NCI-H146 (cell line): ENCODE results near the gene TBX5.

ENCODE experiments used
- DNase-seq: peaks from one replicate; lab custom pipeline; 2025; lab: John Stamatoyannopoulos, UW

TBX5 gene

GRCh38 chr12:114431902-114432301 lies 26.0 kb upstream of the TBX5 start:
- DNase-seq = no peak

DNA sequence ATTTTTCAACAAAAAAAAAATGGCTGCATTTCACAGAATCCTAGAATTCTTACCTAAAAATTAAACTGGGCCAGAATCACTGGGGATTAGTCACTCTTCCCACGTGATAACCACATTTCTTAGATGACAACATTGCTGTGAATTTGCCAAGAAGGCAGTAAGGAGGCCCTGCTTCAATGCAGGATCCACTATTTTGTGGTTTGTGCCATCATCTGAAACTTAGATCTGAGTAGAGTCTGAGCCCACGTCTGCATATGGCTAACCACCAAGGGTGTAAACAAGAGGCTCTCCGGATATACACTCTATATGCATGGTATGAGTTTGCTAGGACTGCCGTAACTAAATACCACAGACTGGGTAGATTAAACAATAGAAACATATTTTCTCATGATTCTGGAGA lies 24.4 kb upstream of the TBX5 start:
- no peak for DNase-seq

DNA sequence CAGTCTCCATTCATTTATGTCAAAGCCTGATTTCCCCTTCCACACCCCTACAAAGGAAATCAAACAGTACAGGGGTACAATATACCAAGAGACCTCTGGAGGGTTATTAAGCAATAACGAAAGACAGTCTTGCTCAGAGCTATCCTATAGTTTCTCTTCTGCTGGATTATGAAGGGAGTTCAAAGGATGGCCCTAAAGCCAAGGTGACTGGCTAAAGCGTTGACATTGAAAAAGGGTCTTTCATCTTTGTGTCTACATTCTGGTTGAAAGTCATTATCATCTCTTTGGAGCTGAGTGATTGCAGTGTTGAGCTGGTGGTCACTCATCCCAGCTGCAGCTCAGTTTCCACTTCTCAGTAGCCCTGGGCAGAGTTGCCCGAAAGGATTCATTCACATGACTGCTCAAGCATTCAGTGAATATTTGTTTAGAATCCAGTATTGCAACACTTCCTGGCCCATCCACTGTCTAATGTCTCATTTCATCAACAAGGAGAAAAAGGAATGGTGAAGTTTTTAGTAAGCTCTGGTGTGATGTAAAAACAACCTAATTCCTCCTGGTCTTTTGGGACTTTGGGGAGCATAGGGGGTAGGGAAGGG lies 19.2 kb upstream of the TBX5 start:
- DNase-seq = no peak

DNA sequence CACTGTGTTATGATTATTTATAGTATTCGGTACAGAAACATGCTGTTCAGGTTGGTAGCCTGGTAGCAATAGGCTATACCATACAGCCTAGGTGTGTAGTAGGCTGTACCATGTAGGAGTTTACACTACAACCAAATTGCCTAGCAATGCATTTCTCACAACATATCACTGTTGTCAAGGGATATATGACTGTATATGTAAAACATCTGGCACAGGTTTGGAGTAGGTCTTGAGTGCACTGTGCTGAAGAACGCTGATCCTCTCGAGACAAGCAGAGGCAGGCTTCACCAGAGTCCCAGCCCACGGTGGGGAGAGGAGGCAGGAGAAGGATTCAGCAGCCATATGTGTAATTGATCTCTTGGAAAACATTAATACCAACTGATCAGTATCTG lies 15.0 kb upstream of the TBX5 start:
- DNase-seq = no peak

- no peak for DNase-seq
These were observed 14.4 kb upstream of the TBX5 start for GRCh38 chr12:114420182-114420943.

GRCh38 chr12:114416028-114416427 lies 10.1 kb upstream of the TBX5 start:
- DNase-seq = no peak

DNA sequence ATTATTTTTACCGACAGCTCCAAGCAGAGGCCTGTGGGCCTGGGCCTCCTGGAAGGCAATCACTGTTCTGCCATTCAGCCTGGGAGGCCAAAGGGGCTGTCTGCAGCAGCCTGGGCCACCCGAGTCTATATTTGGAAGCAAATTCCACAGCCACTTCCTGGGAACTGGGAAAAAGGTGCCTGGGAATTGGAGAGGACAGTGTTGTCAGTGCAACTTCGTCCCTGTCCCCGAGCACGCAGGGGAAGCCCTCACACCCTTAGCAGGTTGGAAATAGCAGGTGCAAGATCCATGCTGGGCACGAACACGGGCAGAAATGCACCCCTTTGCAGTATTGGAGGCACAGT lies 9.6 kb upstream of the TBX5 start:
- DNase-seq = no peak

GRCh38 chr12:114414866-114415524 lies 9.1 kb upstream of the TBX5 start:
- no peak for DNase-seq

GRCh38 chr12:114414031-114414865 lies 8.3 kb upstream of the TBX5 start:
- no peak for DNase-seq

DNA sequence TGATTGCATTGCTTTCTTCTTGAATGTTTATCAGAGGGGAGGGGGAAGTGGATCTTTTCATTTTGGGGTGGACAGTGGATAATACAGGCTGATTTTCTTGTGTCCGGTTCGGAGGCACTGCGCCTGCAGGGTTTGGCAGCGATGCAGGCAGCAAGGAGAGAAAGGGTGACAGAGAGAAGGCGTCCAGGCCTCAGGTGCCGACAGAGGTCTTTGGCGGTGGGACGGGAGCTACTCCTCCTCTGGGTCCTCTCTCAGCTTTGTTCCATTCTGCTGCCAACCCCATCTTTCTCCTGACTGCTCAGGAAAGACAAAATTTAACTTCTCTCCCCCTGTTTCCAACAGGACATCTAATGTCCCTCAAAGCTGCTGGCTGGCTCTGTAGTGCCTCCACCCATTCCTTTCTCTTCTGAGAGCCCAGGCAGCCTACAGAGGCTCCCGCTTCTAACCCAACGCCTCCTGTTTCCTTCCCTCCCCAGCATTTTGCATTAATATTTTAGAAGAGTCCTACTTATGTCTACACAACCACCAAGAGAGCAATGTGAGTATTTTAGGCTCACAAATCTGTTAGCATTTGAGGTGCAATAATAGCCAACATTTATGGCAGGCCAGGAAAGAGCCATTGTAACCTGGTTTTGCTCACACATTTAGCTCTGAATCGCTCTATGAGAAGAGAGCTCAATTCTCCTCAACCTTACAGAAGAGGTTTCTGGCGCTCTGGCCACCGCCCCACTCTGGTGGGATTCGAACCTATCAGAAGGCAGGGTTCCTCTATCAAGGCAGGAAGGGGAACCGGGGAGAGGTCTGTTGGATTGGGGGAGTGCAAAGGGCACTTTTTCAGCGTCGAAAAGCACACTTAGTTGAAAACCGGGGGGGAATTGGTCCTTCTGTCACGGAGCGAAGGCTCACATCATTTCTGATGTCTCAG lies 7.1 kb upstream of the TBX5 start:
- no peak for DNase-seq

GRCh38 chr12:114412307-114412706 lies 6.4 kb upstream of the TBX5 start:
- DNase-seq = no peak

- DNase-seq = no peak
These were observed 5.3 kb upstream of the TBX5 start for GRCh38 chr12:114411071-114411837.

- no peak for DNase-seq
These were observed 4.1 kb upstream of the TBX5 start for GRCh38 chr12:114409852-114410600.

- DNase-seq = no peak
These were observed 3.2 kb upstream of the TBX5 start for GRCh38 chr12:114408886-114409851.

- DNase-seq = no peak
These were observed 2.5 kb upstream of the TBX5 start for GRCh38 chr12:114408471-114408885.

- DNase-seq = no peak
These were observed 2.0 kb upstream of the TBX5 start for GRCh38 chr12:114407842-114408411.

GRCh38 chr12:114406984-114407841 lies 1.3 kb upstream of the TBX5 start:
- no peak for DNase-seq
